ENCODE measurements around the gene OGA. TPM values are rescaled to one million over a fixed set of nuclear protein-coding genes. Genes with fewer than 3 reads are reported as not detected.

The OGA gene
- total RNA-seq, 1 donor from 2014 or later, result 89.4 TPM

DNA sequence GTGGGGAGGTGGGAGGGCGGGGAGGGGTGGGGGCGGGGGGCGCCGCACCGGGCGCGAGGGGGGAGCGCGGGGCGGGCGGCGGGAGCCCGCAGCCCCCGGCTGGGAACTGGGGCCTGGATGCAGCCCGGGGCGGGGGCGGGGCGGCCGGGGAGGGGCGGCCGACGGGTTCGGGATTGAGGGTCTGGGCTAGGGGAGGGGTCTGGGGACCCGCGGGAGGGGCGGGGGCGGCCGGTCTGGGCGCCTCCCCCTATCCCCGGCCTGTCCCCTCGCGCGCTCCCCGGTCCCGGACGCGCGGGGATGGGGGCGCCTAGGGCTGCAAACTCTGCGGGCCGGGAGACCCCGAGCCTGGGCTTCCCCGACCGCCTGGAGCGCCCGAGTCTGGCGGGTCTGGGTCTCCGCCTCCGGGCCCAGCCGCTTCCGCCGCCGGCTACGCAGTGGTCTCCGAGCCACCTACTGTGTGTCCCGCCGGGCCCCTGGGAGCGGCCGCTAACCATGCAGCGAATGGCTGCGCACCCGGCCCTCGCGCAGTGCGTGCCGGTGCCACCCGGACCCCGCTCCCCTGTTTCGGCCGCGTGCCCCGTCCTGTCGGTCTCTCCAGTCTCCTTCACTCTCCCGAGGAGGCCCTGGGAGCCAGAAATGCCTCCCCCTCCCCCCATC lies 42.0 kb downstream of the OGA start:
- no peak for DNase-seq (ENCODE audit: low read depth)

DNA sequence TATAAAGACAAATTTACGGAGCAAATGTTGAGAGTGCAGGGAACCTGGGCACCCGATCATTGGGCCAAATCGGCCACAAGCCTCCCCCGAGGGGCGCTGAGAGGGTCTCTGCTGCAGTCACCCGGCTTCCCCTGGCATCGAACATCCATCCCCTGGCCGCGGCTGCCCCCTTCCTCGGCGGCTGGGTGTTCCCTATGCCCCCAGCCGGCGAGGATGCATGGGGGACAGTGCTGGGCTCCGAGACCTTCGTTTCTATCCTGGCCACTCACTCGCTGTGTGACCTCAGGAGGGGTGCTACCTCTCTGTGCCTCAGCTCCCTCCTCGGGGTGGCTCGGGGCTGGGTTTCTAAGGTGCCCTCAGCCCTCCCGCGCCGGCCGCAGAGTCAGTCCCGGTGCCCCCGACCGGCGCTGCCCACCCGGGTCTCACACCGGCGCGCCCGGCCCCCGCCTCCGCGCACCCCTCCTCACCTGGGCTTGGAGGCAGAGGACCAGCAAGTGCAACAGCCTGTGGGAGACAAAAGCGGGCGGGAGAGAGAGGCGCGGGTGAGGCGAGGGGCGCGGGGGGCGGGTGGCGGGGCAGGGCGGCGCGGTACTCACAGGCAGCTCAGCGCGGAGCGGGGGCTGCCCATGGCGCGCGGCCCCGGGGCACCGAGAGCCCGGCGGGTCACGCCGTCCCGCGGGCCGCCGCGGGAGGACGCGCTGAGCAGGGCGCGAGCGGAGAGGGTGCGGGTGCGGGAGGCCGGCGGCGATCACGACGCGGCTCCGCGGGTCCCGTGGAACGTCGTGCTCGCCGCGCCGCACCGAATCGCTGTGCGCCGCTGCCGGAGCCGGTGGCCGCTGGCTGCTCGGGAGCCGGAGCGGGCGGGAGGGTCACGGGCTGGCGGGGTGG lies 42.7 kb downstream of the OGA start, which contains the start of gene FGF8:
Gene FGF8 (minus strand): TSS at position 842 of the 888 bp plus-strand sequence. CDS start 214 bp downstream, at position 628.
- DNase-seq (ENCODE audit: low read depth), result no peak

DNA sequence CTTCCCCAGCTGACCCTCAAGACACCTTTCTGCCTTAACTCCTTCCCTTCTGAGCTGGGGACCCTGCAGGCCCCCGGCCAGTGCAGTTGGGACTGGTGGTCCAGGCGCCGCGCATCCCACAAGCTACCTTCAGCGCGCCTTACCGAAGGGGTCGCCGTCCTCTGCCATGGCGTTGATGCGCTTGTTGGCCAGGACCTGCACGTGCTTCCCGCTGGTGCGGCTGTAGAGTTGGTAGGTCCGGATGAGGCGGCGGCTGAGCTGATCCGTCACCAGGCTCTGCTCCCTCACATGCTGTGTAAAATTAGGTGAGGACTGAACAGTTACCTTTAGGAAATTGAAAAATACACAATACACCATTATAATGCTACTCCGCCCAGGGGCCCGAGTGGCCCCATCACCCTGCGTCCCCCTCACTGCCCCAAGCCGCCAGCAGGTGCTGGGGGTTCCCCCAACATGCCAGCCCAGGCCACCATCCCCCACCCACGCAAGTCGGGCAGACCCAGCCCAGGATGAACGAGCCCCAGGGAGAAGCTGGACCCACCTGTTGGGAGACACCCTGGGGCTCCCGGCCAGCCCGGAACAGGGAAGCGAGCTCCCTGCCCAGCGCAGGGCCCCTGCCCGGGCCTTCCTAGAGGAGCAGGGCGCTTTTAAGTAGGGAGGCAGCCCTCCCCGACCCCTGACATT lies 43.5 kb downstream of the OGA start:
- no peak for DNase-seq (ENCODE audit: low read depth)

DNA sequence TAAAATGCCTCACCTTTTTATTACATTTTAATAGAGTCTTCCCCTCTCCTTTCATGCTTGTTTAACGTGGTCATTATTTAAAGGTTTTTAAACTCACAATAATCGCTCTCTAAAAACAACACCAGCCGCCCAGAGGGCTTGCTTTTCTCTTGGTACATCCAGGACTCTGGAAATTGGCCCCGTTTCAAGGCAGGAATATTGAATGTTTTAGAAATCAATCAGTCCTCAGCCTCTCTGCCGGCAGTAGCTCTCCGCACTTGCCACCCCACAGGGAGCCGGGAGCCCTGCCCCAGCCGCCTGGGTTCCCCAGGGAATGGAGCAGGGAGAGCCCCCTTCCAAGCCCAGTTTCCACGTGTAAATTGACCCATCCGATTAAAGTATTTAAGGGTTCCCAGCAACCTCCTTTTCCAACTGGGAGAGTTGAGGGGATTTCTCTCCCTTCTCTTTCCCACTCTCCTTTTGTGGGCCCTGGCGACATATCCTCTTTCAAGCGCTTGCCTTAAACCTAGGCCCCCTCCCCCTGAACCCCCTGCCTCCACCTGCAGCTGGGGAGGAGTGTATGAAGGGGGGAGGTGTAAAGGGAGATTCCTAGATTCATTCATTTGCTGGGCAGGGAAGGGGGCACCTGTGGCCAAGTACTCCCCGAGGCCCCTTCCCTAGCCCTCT lies 44.2 kb downstream of the OGA start:
- DNase-seq (ENCODE audit: low read depth), result no peak

DNA sequence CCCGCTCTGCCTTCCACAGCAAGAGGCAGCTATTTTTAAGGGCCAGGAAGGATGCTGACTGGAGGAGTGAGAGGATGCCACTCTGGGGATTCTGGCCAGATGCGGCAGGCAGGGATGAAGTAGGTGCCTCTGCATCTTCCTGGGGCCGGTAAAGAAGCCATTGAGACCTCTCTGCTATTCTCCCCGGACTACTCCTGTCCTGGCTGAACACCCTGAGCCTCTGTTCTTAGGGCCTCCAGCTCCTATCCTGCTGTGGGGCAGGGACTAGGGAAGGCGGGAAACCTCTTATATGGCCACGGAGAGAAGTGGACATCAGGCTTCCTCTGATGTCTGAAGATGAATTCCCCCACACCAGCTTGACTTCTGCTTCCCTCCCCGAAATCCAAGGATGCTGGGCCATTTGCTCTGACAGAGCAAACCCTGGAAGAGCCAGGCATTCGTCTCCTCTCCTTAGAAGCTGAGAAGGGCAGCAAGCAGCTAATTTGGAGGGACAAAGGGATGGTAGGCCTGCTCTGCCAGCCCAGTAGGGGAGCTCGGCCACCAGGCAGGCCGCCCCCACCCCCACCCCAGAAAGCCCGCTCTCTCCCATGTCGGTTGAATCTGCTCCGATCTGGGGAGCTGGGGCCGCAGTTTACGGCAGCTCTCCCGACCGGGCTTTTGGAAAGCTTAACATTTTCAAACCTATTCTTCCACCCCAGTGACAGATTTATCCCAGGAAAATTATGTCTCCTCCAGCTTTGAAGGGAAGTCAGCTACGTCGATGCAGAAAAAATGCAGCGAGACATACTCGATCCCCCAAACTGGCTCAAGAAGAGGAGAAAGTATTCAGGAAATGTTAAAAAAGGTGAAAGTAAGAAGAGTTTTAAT lies 45.1 kb downstream of the OGA start:
- no peak for DNase-seq (ENCODE audit: low read depth)

DNA sequence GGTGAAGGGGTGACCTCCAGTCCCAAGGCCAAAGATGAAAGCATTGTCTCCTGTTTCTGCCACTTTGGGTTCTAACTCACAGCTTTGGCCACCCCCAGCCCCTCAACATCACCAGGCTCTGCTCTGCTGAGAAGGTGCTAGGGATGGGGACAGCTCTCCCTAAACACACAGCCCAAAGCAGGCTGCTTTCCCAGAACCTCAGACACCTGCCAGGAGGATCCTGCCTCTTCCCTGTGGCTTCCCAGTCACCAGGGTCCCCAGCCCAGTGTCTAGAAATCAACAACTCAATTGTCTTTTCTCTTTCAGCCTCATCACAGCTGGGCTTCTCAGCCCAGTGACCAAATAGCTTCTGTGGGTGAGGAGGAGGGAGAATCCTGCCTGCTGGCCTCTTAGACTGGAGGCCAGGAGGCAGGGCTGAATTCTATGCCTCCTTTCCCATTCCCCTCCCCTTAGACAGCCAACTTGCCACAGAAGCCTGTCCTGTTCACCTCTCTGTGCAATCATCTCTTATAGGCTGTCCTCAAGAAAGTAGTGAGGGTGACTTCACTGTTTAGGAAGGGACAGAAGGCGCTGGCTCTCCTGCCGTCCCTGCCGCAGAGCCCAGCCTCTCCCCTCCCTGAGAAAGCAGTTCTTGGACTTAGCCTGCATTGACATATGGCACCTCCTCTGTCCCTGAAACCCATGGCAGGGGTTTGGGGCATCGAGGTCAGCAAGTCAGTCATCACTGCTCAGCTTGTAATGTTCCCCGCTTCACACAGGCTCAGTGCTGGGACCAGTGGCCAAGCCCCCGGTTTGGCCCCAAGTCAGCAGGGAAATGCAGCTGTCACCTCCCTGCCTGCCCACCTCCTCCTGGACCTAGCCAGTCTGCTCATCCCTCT lies 46.0 kb downstream of the OGA start:
- DNase-seq (ENCODE audit: low read depth), result no peak

DNA sequence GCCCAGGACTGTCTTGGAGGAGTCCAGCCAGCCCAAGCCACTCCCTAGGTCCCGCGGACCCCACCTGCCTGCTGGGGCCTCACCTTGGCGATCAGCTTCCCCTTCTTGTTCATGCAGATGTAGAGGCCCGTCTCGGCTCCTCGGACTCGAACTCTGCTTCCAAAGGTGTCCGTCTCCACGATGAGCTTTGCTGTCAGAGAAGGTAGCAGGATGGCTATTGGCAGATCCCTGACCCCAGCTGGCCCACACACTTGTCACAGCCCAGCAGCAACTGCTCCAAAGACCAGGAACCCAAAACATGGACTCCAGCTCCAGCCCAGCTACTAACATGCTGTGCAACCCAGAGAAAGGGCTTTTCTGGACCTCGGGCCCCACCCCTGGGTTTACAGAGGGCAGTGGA lies 46.9 kb downstream of the OGA start:
- no peak for DNase-seq (ENCODE audit: low read depth)

DNA sequence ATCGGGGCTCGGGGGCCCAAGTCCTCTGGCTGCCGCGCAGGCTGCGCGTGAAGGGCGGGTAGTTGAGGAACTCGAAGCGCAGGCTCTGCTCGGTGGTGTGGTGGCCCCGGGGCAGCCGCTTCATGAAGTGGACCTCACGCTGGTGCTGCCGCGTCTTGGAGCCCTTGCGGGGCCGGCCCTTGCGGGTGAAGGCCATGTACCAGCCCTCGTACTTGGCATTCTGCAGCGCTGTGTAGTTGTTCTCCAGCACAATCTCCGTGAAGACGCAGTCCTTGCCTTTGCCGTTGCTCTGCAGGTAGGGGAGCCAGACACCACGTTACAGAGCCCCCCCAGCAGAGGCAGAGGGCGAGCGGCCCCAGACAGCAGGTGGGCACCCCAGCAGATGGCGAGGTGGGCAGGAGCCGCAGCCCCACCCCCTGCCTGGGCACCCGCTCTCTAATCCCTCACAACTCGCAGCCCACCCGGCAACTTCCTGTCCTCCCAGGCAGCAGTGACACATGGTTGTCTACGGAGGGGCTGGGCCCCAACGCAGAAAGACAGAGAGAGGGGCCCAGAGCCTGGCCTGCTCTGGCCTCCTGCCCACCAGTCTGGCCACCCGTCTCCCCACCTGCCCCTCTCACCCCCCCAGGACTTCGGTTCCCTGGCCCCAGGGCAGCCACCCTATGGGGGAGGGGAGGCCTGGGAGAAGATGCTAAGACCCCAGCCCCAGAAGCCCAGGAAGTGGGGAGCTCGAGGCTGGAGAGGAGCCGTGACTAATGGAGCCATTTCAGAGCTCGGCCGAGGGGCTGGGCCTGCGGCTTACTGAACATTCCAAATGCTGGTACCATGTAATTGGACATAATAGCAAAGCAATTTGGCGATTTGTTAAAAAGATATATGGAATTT lies 47.7 kb downstream of the OGA start:
- no peak for DNase-seq (ENCODE audit: low read depth)

DNA sequence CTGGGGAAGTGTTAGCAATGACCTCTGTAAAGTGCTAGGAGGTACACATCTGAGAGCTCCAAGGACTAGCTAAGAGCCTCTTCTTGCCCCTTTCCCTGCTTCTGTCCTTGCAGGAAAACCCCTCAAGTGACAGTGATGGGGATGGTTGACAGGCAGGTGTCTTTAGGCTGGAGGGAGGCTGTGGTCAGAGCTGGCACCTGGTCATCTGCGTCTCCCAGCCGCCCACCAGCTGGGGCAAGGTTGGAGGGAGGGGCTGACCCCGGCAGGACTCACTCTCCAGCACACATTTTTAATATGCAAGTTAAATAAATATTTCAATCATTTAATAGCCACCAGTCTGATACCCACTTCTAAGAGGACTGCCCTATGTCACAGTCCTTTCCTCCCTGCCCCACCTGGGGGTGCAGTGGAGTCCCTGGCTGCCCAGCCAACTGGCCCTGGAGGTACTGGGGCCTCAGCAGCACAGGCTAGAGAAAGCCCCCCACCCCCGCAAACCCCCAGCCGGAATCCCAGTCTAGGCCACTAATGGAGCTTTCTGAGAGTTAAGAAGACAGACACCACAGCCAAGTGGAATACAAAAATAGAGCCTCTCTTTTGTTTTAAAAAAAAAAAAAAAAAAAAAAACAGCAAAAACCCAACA lies 48.6 kb downstream of the OGA start:
- DNase-seq (ENCODE audit: low read depth), result no peak

DNA sequence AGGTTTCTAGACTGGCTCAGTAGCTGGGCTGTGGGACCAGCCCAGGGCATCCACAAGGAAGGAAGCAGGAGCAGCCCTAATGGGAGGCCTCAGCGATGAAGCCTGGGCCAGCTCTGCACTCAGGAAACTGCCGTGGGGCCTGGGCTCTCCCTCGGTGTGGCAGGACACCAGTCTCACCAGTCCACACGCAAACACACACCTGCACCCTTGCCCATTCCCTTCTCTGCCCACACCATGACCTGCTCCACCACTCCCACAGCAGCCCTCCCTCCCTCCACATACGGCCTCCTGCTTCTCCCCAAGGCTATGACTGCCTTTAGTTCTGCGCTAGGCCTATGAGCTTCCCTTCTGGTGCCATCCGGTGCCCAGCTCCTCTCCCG lies 49.5 kb downstream of the OGA start:
- no peak for DNase-seq (ENCODE audit: low read depth)

DNA sequence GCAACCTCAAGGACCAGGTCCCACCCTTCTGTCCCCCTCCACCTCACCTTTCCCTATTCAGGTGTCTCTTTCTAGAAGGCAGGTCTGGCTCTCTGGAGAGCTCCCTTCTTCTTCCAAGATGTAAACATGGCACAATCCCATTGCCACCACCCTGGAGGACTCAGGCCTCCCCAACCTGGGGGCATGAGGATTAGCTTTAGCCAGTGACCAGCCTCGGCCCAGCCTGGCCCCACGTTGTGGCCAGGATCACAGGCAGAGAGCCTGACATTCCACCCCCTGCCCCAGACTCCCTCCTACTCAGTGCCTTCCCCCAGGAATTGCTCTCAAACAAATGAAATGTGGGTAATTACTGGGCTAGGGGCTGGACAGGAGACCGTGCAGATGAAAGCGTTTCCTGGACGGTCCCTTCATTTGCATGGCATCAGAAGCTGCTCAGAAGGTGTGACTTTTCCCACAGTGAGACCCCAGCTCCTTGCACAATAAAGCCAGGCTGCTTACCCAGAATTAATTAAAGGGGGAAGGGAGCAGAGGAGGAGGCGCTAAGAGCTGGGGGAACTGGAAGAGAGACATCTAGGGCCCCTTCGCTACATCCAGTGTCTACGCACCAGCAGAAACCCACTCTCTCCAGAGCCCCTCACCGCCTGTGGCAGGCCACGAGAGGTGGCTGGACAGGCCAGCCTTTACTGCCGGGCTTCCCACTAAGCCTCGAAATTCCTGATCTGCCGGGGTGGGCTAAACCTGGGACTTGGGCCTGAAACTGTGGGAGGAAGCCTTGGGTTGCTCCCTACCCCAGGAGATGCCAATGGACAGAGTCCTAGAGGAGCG lies 50.1 kb downstream of the OGA start:
- no peak for DNase-seq (ENCODE audit: low read depth)

DNA sequence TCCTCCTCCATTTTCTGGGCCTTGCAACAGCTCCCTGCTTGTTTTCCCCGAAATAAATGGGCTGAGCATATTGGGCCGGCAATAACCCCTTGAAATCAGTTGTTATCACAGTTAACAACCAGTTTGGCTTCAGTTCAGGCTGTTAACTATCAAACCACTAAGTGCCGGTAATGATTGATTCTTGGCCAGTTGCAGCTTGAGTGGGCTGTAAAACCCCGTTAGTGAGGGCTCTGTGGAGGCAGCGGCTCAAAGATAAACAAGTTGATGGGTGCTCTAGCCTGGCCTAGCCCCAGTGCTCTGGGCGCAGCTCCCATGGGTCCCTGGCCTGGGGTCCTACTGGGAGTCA lies 50.7 kb downstream of the OGA start:
- DNase-seq (ENCODE audit: low read depth), result no peak

DNA sequence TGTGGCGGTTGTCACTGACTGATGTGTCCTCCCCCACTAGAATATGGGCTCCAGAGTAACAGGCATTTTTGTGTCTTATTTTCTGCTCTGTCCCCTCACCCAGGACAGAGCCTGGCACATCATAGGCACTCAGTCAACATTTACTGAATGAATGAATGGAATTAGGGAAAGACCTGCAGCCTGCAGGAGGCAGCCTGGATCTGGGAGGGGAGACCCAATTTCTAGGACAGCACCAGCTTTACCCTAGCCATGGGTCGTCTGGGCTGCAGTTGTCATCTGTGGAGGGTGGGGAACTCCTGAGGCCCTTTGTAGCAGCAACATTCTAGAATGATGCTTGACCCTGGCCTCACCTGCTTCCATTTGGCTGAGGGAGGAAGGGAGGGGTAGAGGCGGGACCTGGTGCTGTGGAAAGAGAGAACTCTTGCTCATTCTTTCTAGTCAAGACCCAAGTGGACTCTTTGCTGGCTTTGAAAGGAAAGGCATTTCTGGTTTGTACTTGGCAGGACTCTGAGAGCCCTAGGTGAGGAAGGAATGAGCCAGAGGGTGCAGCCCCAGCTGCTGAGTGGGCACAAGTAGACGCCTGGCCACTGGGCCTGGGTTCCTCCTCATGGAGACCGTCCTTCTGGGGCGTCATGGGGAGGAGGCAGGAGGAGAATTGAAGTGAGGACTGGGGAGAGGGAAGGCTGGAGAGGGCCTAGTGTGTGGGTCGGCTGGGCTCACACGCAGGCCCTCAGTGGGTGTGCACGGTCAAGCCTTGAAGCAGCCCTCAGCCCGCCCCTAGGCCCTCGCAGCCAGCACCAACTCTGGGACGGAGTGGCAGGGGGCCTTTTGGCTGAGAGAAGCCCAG lies 51.3 kb downstream of the OGA start:
- DNase-seq (ENCODE audit: low read depth), result no peak

DNA sequence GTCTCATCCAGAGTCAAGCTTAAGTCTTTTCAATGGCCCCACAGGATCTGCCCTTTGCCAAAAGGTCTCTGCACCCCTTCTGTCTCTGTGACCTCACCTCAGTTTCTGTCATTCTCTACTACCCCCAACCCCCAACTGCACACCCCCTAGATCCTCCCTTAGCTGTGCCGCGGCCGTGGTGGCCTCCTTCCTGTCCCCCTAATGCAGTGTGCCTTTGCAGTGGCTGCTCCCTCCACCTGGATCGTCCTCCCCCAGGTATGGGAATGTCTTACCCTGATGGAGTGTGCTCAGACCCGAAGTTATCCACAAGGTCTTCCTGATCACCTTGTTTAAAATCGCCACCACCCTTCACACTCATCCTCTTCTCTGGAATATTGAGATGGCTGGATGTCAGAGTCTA lies 51.9 kb downstream of the OGA start:
- DNase-seq (ENCODE audit: low read depth), result no peak

DNA sequence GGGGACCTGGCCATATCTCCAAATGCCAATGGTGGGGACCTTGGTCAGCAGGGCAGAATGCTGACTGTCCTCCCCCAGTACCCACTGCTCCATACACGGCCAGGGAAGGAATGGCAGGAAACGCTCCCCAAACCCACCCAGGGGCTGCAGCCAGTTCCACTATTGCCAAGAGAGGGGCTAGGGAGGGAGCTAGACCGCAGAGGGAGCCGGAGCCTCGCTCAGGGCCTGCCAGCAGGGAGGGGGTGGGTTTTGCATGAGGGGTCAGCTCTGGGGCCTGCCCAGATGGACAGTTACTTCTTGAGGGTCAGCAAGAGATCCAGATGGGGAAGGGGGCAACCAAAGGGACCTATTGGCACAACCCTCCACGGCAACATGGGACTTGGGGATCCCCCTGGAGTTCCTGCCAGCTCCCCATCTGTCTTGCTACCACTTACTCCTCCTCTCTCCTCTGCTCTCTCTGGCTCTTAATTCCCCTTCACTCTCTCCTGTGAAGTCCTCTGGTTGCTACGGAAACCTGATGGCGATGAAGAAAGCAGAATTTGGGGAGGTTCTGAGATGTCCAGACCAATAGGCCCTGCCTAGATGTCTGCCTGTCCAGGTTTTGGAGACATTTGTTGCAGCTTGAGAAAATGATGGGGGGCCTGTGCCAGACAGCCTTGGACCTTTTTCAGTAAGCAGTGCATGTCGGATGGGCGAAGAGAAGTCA lies 55.0 kb downstream of the OGA start:
- DNase-seq (ENCODE audit: low read depth), result no peak

DNA sequence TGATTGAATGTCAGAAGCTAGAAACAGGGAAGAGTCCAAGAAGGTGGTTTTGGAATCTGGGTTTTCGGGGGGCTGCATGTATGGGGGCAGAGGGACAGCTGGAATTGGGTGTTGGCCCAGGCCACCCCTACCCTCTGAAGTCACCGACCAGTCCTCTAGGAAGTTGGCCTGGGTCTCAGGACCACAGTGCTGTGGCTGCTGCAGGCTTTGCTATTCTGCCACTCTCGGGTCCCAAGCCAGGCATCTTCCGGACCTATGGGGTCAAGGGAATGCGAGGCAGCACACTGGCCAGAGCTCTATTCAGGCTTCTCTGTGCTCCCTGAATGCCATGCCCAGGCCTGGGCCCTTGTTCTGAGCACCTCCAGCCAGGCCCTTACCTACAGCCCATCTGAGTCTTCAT lies 55.5 kb downstream of the OGA start:
- DNase-seq (ENCODE audit: low read depth), result no peak
